Measurements from ENCODE around the gene EEF1AKMT1.
A peak's percentile ranks its signal among the peaks of the same experiment; 100 is the strongest.

The EEF1AKMT1 gene

GRCh38 chr13:20715330-20715712 lies 58.4 kb downstream of the EEF1AKMT1 start:
- H3K36me3 ChIP-seq (ENCODE audit: control insufficient read depth, insufficient read depth, low read length) = no peaks in the 10 kb centered on the region
- H3K27me3 ChIP-seq (ENCODE audit: control insufficient read depth, insufficient read depth, low read length) = peaks cover 6% of the 10 kb centered on the region
- no peak overlapping the region for H3K4me3 ChIP-seq (ENCODE audit: low read depth, low read length)
- H3K4me1 ChIP-seq (ENCODE audit: control insufficient read depth, insufficient read depth, low read length) = no peaks in the 10 kb centered on the region
- no peaks in the 10 kb centered on the region for H3K9me3 ChIP-seq (ENCODE audit: control insufficient read depth, insufficient read depth, low read length)
- no peak overlapping the region for H3K9ac ChIP-seq (ENCODE audit: low read depth, low read length)

- H3K4me1 ChIP-seq (ENCODE audit: control insufficient read depth, insufficient read depth, low read length) = no peaks in the 10 kb centered on the region
- no peaks in the 10 kb centered on the region for H3K9me3 ChIP-seq (ENCODE audit: control insufficient read depth, insufficient read depth, low read length)
- peaks cover under 1% of the 10 kb centered on the region for H3K27me3 ChIP-seq (ENCODE audit: control insufficient read depth, insufficient read depth, low read length)
- H3K36me3 ChIP-seq (ENCODE audit: control insufficient read depth, insufficient read depth, low read length) = no peaks in the 10 kb centered on the region
- no peak overlapping the region for H3K9ac ChIP-seq (ENCODE audit: low read depth, low read length)
- H3K4me3 ChIP-seq (ENCODE audit: low read depth, low read length) = no peak overlapping the region
Measured at GRCh38 chr13:20714563-20715329, 59.0 kb downstream of the EEF1AKMT1 start.

- H3K9ac ChIP-seq (ENCODE audit: low read depth, low read length) = no peak overlapping the region
- no peaks in the 10 kb centered on the region for H3K27me3 ChIP-seq (ENCODE audit: control insufficient read depth, insufficient read depth, low read length)
- H3K4me3 ChIP-seq (ENCODE audit: low read depth, low read length) = no peak overlapping the region
- no peaks in the 10 kb centered on the region for H3K9me3 ChIP-seq (ENCODE audit: control insufficient read depth, insufficient read depth, low read length)
- no peaks in the 10 kb centered on the region for H3K36me3 ChIP-seq (ENCODE audit: control insufficient read depth, insufficient read depth, low read length)
- H3K4me1 ChIP-seq (ENCODE audit: control insufficient read depth, insufficient read depth, low read length) = no peaks in the 10 kb centered on the region
Measured at GRCh38 chr13:20714161-20714560, 59.6 kb downstream of the EEF1AKMT1 start.

GRCh38 chr13:20713751-20714150 lies 60.0 kb downstream of the EEF1AKMT1 start:
- Histone ChIP-seq H3K9ac (ENCODE audit: low read depth, low read length) (no peak overlapping the region), H3K36me3 (ENCODE audit: control insufficient read depth, insufficient read depth, low read length) (no peaks in the 10 kb centered on the region), H3K9me3 (ENCODE audit: control insufficient read depth, insufficient read depth, low read length) (no peaks in the 10 kb centered on the region), H3K27me3 (ENCODE audit: control insufficient read depth, insufficient read depth, low read length) (no peaks in the 10 kb centered on the region), H3K4me3 (ENCODE audit: low read depth, low read length) (no peak overlapping the region), H3K4me1 (ENCODE audit: control insufficient read depth, insufficient read depth, low read length) (no peaks in the 10 kb centered on the region)

DNA sequence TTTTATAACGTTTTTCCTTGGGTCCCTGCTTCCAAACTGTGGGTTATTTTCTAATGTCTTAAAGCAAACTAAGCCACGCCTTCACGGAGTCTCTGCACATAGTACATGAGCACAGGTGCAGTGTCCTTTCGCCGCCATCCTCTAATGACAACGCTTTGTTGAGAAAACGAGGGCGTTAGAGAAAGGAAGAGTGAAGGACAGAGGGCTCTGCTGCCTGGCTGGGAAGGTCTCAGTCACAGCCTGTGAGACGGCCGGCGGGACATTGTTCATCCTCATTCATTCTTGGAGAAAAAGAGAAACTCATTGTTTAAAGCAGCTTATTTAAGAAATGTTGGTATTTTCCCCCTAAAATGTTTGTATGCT lies 60.8 kb downstream of the EEF1AKMT1 start:
- Histone ChIP-seq H3K9me3 (ENCODE audit: control insufficient read depth, insufficient read depth, low read length) (no peaks in the 10 kb centered on the region), H3K27me3 (ENCODE audit: control insufficient read depth, insufficient read depth, low read length) (no peaks in the 10 kb centered on the region), H3K9ac (ENCODE audit: low read depth, low read length) (no peak overlapping the region), H3K4me1 (ENCODE audit: control insufficient read depth, insufficient read depth, low read length) (no peaks in the 10 kb centered on the region), H3K4me3 (ENCODE audit: low read depth, low read length) (peak overlapping the region; percentile 19), H3K36me3 (ENCODE audit: control insufficient read depth, insufficient read depth, low read length) (no peaks in the 10 kb centered on the region)

- Histone ChIP-seq H3K27me3 (ENCODE audit: control insufficient read depth, insufficient read depth, low read length) (no peaks in the 10 kb centered on the region), H3K4me1 (ENCODE audit: control insufficient read depth, insufficient read depth, low read length) (no peaks in the 10 kb centered on the region)
Measured at GRCh38 chr13:20711301-20712044, 62.3 kb downstream of the EEF1AKMT1 start.

GRCh38 chr13:20709782-20710181 lies 64.0 kb downstream of the EEF1AKMT1 start:
- H3K4me3 ChIP-seq (ENCODE audit: low read depth, low read length) = no peak overlapping the region
- H3K9me3 ChIP-seq (ENCODE audit: control insufficient read depth, insufficient read depth, low read length) = no peaks in the 10 kb centered on the region
- H3K4me1 ChIP-seq (ENCODE audit: control insufficient read depth, insufficient read depth, low read length) = no peaks in the 10 kb centered on the region
- H3K9ac ChIP-seq (ENCODE audit: low read depth, low read length) = no peak overlapping the region
- no peaks in the 10 kb centered on the region for H3K36me3 ChIP-seq (ENCODE audit: control insufficient read depth, insufficient read depth, low read length)
- peaks cover 8% of the 10 kb centered on the region for H3K27me3 ChIP-seq (ENCODE audit: control insufficient read depth, insufficient read depth, low read length)

More at GRCh38 chr13:20711301-20712044, 62.3 kb downstream of the EEF1AKMT1 start:
- H3K9ac ChIP-seq (ENCODE audit: low read depth, low read length) = no peak overlapping the region
- no peaks in the 10 kb centered on the region for H3K36me3 ChIP-seq (ENCODE audit: control insufficient read depth, insufficient read depth, low read length)
- H3K4me3 ChIP-seq (ENCODE audit: low read depth, low read length) = no peak overlapping the region
- H3K9me3 ChIP-seq (ENCODE audit: control insufficient read depth, insufficient read depth, low read length) = no peaks in the 10 kb centered on the region

GRCh38 chr13:20709369-20709768 lies 64.4 kb downstream of the EEF1AKMT1 start:
- peaks cover 9% of the 10 kb centered on the region for H3K27me3 ChIP-seq (ENCODE audit: control insufficient read depth, insufficient read depth, low read length)
- H3K4me3 ChIP-seq (ENCODE audit: low read depth, low read length) = no peak overlapping the region
- H3K4me1 ChIP-seq (ENCODE audit: control insufficient read depth, insufficient read depth, low read length) = no peaks in the 10 kb centered on the region
- no peak overlapping the region for H3K9ac ChIP-seq (ENCODE audit: low read depth, low read length)
- no peaks in the 10 kb centered on the region for H3K36me3 ChIP-seq (ENCODE audit: control insufficient read depth, insufficient read depth, low read length)
- no peaks in the 10 kb centered on the region for H3K9me3 ChIP-seq (ENCODE audit: control insufficient read depth, insufficient read depth, low read length)

DNA sequence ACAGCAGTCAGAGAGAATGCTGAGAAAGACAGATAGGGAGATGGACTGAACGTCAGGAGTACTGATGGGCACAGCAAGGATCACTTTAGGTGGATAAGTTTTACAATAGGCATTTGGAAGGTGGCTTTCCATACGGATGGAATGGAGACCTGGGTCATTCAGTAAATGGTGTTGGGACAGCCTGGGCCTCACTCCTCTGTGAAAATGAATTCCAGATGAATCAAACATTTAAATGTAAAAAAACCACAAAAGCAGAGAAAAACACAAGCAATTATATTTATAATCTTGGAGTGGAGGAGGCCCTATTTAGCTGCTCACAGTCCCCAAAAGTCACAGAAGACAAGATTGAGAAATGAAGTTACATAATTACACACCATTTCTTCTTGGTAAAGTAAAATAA lies 65.5 kb downstream of the EEF1AKMT1 start:
- no peaks in the 10 kb centered on the region for H3K36me3 ChIP-seq (ENCODE audit: control insufficient read depth, insufficient read depth, low read length)
- H3K9me3 ChIP-seq (ENCODE audit: control insufficient read depth, insufficient read depth, low read length) = no peaks in the 10 kb centered on the region
- H3K4me1 ChIP-seq (ENCODE audit: control insufficient read depth, insufficient read depth, low read length) = no peaks in the 10 kb centered on the region
- no peak overlapping the region for H3K9ac ChIP-seq (ENCODE audit: low read depth, low read length)
- peaks cover 9% of the 10 kb centered on the region for H3K27me3 ChIP-seq (ENCODE audit: control insufficient read depth, insufficient read depth, low read length)
- no peak overlapping the region for H3K4me3 ChIP-seq (ENCODE audit: low read depth, low read length)

DNA sequence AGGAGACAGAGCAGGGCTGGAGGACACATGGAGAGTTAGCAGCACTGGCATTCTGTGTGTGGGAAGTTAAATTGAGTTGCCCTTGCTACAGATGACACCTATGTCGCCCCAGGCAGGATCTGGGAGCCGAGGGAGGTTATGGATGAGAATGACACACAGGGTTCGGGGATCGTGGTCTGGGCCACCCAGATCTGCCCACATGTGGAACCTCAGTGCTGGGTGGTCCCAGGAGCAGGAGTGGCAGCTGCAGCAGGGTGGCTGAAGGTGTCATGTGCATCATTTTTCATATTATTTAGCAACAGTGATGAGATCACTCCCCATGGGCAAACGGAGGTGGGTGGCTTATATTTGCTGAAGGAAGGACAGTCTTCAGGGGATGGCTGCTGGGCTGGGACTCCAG lies 67.1 kb downstream of the EEF1AKMT1 start:
- Histone ChIP-seq H3K9ac (ENCODE audit: low read depth, low read length) (no peak overlapping the region), H3K4me1 (ENCODE audit: control insufficient read depth, insufficient read depth, low read length) (no peaks in the 10 kb centered on the region)

DNA sequence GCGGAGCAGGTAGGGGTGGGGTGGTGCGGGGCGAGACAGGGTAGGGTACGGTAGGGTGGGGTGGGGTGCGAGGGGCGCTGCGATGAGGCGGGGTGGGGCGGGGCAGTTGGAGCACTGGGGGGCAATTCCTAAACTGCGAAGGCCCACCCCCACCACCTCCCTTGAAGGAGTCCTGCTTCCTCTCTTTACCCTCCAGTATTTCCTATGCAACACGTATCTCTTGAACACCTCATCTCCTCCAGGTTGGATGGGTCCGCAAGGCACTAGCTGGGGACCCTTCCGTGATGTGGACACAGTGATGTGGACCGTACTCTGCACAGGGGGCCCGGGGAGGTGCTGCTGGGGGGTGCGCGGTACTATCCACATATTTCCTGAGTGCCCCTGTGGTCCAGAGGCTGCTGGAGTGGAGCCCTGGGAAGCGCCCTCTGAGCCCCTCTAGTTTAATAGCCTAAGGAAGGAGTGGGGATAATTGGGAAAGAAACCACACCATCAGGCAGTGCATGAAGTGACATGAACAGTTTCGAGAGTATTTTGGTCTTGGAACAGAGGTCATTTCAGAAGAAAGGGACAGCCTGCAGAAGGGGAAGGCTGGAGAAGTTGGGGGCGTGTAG lies 69.2 kb downstream of the EEF1AKMT1 start:
- H3K27me3 ChIP-seq (ENCODE audit: control insufficient read depth, insufficient read depth, low read length) = peaks cover 38% of the 10 kb centered on the region
- no peak overlapping the region for H3K9ac ChIP-seq (ENCODE audit: low read depth, low read length)
- peak overlapping the region; percentile 61 for H3K4me3 ChIP-seq (ENCODE audit: low read depth, low read length)
- no peaks in the 10 kb centered on the region for H3K9me3 ChIP-seq (ENCODE audit: control insufficient read depth, insufficient read depth, low read length)
- no peaks in the 10 kb centered on the region for H3K36me3 ChIP-seq (ENCODE audit: control insufficient read depth, insufficient read depth, low read length)
- no peaks in the 10 kb centered on the region for H3K4me1 ChIP-seq (ENCODE audit: control insufficient read depth, insufficient read depth, low read length)

More for the DNA sequence above, 67.1 kb downstream of the EEF1AKMT1 start:
- peaks cover 24% of the 10 kb centered on the region for H3K27me3 ChIP-seq (ENCODE audit: control insufficient read depth, insufficient read depth, low read length)
- H3K4me3 ChIP-seq (ENCODE audit: low read depth, low read length) = no peak overlapping the region
- no peaks in the 10 kb centered on the region for H3K9me3 ChIP-seq (ENCODE audit: control insufficient read depth, insufficient read depth, low read length)
- H3K36me3 ChIP-seq (ENCODE audit: control insufficient read depth, insufficient read depth, low read length) = no peaks in the 10 kb centered on the region
